ENCODE results near the gene ANAPC2. TPM values are rescaled to one million over a fixed set of nuclear protein-coding genes. Genes with fewer than 3 reads are reported as not detected.
A peak's percentile ranks its signal among the peaks of the same experiment; 100 is the strongest.

ANAPC2 gene
- total RNA-seq, 1 donor from 2014 or later = 28.7 TPM

DNA sequence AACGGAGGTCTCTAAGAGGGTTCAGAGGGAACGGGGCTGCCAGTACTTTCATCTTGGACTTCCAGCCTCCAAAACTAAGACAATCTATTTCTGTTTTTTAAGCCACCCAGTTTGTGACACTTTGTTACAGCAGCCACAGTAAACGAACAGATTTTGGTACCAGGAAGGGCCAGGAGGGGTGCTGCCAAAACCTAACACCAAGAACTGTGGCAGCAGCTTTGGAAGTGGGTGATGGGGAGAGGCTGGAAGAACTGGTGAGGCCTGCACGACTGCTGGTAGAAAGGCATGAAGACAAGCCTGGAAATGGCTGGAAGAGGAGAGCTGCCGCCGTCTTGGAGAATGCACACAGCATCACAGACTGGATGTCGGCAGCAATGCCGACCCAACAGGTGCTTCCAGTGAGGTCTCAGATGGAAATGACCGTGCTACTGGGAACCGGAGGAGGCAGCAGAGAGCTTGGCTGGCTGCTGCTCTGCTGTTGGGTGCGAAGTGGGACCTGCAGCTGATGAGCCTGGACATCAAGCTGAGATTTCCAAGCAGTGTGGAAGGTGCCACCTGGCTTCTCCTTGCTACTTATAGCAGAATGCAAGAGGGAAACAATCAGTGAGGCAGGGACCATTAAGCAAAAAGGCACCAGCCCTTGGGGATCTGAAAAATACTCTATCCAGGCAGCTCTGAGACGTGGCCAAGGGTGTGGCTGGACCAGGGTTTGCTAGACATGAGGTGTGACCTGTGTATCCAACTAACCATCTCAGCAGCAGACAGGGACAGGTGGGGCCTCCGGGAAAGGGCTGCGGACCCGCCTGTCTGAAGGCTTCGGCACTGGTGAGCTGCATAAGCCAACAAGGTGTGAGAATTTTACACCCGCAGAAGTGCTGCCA, 11.8 kb downstream of the ANAPC2 start:
- peak; percentile 66 for DNase-seq (ENCODE audit: low read depth)

DNA sequence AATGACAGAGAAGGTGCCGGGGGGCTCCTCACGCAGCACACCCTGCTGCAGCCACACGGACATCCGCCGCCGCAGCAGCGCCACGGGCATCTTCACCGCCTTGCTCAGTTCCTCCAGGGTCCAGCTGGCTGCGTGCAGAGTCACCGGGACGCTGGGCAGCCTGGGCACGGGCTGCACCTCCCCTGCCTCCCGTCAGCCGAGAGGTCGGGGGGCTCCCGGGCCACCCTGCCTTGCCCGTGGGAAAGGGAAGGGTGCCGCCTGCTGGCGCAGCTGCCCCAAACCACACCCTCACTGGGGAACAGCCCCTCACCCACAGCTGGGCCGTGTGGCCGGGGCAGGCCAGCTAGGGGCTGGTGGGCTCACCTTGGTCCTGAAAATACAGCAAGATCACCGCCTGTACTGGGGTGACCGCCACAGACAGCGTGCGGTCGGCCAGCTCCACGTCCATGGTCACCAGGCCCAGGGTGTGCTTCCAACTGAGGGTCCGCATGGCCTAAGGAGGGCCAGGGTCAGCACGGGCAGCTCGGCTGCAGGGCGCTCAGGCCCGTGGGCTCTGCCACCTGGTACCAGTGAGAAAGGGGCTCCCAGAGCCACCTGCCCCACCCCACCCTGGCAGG, 12.9 kb downstream of the ANAPC2 start:
- no peak for DNase-seq (ENCODE audit: low read depth)

DNA sequence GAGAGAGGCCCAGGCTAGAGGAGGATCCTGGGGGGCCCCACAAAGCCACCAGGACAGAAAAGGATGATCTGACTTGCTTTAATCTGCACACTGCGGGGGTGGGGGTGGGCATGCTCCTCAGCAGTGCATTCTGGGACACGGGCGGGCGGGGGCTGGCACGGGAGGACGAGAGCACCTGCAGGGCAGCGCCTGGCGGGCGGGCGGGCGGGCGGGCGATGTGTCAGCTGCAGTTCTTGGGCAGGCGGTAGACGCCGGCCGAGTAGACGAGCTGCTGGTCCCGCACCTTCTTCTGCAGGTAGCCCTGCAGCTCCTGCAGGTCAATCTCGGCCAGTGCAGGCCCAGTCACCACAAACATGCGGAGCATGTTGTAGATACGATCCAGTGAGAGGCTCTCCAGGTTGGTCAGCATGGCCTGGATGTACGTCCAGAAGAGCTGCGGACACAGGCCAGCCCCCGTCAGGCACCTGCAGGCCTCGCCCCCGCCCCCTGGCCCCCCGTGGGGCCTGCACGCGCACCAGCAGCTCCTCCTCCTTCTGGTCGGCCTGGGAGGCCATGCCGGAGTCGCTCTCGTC, 13.6 kb downstream of the ANAPC2 start:
- DNase-seq (ENCODE audit: low read depth) = no peak

DNA sequence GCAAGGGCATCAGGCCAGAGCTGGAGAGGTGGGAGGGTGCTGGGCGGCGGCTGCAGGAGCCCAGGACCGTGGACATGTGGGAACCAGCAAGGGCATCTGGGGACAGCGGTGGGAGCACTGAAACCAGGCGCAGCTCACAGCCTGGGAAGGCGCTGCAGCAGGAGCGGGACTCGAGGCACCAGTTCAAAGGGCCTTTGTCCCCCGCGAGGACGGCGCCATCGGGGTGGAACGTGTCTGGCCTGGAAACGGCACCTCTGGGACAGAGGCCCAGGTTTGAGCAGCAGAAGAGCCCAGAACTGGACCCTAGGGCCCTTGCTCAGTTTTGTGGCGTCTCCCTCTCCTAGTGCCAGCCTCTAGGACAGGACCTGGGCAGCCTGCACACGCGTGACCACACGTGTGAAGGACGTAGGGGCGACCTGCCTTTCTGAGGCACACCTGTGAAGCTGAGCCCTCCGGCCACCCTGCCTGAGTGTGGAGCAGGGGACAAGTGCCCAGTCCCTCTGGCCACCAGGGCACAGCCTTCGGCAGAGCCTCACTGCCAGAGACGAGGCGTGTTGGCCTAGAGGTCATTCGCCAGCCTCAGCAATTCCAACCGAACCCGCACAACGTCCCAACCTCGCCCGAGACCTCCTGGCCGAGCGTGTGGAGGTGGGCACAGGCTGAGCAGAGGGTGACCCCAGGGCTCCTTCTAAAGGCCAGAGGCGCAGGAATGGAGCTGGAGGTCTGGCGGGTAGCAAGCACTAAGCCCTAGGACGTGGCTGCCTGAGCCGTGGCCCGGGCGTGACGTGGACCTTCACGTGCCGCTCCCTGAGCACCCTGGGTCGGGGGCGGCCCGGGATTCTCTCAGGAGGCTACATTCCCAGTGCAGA, 14.3 kb downstream of the ANAPC2 start:
- no peak for DNase-seq (ENCODE audit: low read depth)

DNA sequence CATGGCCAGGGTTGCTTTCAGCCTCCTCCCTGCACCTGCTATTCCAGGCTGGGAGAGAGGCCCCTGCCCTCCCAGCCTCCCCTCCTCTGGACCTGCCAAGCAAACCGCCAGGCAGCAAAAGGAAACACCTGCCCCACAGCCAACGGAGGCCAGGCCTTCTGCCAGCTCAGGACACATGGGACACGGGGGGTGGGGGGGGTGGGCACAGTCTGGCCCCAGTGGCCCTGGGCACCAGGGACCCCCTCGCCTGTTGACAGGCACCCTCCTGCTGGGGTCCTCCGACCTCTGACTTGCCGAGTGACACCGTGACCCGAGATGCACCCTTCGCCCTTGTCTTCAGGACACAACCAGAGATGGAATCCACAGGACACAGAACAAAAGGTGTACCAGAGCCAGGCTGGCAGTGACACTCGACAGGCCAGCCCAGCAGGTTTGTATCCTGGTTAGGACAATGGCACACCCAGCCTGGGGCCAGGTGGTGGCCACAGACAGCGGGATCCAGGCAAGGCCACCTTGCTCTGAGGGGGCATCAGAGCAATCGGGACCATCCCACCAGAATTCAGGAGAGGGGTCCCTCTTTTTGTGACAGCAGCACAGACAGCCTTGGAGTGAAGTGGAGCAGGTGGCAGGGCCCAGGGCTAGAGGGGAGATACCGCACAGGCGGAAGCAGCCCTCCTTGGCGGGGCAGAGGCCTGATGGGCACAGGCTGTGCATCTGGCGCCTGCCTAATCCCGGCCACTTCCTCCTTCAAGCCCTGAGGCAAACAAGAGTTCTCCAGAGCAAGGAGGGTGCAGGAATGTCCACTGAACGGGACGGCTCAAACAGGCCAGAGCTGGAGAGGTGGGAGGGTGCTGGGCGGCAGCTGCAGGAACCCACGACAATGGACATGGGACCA, 15.2 kb downstream of the ANAPC2 start:
- peak; percentile 28 for DNase-seq (ENCODE audit: low read depth)

DNA sequence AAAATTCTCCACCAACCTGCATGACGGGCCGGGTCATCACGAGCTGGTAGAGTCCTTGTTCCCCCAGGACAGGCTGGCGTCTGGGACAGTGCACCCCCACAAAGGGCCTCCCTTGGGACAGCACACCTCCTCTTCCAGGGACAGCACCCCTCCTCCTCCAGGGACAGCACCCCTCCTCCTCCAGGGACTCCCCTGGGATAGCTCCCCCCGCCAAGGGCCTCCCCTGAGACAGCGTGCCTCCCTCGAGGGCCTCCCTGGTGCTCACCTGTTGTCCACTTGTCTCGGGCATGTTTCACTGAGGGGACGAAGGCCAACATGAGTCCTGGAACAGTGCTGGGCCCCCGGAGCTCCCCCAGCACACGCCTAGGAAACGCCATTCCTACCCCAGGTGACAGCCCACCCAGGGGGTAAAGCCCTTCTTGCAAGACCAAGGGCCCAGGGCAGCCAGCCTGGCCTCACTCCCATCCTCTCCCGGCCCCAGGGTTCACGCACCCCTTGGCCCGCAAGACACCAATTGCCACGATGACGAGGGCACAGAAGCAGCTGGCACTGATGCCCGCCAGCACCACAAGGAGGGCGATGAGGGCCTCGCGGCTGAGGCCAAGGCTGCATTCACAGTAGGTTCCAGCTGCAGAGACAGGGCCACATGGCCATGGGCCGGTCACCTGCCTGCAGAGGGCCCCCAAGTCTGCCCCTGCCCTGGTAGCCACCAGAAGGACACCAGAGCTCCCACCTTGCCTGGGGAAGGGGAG, 17.0 kb downstream of the ANAPC2 start:
- peak; percentile 47 for DNase-seq (ENCODE audit: low read depth)

DNA sequence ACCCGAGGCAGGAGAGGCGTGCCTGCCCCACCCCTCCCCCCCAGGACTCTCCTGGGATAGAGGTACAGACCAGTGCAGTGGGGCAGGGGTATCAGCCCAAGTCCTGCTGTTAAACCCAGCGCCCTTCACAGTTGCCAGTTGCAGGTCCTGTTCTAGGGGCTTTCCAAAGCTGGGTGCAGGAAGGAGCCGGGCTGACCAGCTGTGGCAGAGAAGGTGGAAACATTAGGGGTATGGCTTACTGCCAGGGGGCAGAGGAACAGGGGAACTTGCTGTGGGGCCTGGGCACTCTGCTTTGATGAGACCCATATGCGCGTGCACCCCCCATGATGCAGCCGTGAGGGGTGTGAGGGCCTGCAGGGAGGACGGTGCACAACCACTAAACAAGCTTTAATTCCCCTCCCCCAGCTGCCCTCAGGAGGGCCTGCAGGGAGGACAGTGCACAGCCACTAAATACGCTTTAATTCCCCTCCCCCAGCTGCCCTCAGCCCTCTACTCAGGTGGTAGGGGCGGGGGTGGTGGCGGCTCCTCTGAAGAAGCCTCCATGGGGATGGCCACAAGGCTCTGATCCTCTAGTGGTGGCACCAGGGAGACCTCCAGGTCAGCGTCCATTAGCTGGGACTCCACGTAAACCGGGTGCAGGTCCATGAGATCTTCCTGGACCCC, 17.7 kb downstream of the ANAPC2 start:
- DNase-seq (ENCODE audit: low read depth) = no peak

DNA sequence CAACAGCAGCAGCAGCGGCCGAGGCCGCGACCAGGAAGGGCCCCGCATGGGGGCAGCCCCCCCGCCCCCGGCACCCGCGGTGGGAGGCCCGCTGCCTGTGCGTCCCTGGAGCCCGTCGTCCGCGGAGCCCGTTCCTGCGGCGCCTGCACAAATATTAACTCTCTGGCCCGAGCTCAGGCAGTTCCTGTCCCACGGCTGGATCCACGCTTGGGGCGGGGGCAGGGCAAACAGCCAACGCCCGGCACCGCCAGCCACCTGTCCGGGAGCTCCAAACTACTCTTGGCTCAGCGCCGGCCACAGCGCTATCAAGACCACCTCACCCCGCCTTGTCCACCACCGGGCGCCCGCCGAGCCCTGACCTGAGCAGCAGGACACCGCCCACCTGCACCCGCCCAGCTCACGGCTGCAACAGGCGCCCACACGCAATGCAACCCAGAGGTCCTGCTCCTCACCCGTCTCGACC, 18.4 kb downstream of the ANAPC2 start, which contains the start of gene LRRC26:
LRRC26 (minus strand) TSS at position 156 of the 463 bp plus-strand sequence; CDS start at position 48, 108 bp downstream.
- DNase-seq (ENCODE audit: low read depth) = no peak

DNA sequence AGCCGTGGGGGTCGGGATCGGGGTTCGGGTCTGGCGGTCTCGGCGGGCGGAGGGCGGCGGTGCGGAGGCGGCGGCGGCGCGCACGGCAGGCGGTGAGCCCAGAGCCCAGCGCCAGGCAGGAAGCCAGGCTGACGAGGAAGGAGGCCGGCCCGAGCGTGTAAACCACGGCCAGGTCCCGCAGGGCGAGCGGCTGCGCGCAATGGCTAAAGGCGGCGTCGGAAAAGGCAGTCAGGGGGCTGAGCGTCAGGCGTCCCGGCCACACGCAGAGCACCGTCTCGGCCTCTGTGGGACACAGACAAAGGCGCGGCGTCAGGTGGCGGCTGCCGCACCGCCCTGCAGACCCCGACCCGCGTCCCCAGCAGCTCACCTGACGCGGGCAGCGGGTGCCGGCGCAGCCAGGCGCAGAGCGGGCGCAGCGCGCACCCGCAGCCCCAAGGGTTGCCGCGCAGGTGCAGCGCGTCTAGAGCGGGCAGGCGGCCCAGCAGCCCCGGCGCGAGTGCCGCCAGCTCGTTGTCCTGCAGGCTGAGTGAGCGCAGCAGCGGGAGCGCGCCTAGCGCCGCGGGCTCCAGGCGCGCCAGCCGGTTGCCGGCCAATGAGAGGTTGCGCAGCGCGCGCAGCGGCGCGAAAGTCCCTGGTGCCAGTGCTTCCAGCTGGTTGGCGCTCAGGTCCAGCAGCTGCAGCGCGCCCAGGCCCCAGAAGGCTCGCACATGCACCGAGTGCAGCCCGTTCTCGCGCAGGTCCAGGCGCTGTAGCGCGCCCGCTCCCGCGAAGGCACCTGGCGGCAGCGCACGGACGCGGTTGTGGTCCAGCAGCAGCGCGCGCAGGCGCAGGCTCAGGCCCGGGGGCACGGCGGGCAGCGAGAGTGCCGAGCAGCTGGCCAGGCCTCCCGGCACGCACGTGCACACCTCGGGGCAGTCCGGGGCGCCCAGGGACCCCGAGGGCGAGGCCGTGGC, 19.2 kb downstream of the ANAPC2 start:
- no peak for DNase-seq (ENCODE audit: low read depth)

DNA sequence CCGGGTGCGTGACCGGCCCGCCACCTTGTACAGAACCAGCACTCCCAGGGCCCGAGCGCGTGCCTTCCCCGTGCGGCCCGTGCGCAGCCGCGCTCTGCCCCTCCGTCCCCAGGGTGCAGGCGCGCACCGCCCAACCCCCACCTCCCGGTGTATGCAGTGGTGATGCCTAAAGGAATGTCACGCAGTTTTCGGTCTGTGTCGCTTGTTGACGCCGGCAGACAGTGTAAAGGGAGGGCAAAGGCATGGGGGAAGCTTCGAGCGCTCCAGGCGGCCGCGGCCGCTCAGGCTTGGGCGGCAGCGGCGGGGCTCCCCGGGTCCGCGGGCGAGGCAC, 19.8 kb downstream of the ANAPC2 start:
- no peak for DNase-seq (ENCODE audit: low read depth)

DNA sequence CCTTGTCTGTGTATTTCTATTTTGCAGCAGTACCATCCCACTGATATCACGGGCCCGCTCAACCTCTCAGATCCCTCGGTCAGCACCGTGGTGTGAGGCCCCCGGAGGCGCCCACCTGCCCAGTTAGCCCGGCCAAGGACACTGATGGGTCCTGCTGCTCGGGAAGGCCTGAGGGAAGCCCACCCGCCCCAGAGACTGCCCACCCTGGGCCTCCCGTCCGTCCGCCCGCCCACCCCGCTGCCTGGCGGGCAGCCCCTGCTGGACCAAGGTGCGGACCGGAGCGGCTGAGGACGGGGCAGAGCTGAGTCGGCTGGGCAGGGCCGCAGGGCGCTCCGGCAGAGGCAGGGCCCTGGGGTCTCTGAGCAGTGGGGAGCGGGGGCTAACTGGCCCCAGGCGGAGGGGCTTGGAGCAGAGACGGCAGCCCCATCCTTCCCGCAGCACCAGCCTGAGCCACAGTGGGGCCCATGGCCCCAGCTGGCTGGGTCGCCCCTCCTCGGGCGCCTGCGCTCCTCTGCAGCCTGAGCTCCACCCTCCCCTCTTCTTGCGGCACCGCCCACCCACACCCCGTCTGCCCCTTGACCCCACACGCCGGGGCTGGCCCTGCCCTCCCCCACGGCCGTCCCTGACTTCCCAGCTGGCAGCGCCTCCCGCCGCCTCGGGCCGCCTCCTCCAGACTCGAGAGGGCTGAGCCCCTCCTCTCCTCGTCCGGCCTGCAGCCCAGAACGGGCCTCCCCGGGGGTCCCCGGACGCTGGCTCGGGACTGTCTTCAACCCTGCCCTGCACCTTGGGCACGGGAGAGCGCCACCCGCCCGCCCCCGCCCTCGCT, 20.4 kb downstream of the ANAPC2 start:
- DNase-seq (ENCODE audit: low read depth) = no peak

DNA sequence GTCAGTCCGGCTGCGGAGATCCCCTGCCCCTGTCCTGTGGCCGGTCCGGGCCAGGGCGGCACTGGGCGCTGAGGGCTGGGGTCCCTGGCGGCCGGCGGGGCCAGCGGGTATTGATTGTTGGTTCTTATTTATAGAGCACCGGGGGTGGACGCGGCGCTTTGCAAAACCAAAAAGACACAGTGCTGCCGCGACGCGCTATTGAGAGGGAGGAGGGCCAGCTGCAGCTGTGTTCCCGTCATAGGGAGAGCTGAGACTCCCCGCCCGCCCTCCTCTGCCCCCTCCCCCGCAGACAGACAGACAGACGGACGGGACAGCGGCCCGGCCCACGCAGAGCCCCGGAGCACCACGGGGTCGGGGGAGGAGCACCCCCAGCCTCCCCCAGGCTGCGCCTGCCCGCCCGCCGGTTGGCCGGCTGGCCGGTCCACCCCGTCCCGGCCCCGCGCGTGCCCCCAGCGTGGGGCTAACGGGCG, 21.0 kb downstream of the ANAPC2 start:
- DNase-seq (ENCODE audit: low read depth) = no peak

DNA sequence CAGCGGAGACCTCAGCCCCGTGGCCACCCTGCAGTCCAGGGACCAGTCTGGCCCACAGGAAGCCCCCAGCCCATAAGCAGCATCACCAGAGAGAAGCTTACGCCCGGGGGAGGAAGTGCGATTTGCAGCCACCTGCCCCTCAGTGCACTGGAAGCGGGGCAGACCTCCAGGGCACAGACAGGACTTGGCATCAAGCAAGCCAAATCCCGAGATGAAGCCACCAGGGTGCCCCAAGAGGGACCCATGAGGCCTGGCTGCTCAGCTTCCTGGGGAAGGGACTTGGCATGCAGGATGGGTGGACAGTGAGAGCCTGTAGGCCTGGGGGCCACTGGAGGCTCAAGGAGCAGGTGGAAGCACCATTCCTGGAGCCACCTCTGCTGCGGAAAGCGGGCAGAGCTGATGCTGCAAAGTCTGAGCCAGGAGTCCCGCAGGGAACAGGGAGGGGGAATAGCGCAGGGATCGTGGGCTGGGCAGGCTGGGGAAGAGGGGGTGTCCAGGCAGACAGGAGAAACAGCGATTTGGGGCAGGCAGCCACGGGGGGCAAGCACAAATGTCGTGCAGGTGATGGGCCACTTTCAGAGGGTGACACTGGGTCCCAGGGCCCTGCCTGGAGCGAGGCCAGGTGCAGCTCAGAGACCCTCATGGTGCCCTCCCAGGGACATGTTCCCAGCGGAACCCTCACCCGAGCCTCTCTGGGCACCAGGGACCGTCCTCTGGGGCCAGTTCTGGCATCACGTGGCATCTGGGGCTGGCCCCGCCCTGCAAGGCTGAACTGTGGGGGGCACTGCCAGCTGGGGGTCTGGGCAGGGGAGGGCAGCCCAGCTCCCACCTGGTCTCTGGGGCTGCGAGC, 21.8 kb downstream of the ANAPC2 start:
- no peak for DNase-seq (ENCODE audit: low read depth)

DNA sequence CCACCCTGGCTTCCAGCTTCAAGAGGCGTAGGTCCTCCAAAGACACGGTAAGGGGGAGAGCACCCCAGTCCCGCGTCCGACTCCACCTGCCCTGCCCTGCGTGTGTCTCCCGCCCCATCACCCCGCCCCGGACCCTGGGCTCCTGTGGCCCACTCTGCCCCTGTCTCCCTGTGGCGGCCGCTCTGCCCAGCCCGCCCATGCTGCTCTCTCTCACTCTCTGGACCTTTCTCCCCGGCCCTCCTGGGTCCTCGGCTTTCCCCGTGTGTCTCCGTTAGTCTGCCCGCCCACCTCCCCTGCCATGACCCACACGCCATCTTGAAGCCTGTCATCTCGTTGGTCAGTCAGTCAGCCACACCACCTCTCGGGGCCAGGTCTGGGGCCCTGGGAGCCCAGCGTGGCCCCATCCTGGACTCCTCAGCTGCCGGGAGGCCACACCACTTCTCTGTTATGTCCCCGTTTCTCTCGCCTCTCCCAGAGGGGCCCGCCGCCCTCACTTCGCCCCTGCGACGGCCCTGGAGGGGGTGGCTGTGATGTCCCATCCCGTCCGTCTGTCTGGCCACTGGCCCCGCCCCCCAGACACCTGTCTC, 23.0 kb downstream of the ANAPC2 start:
- DNase-seq (ENCODE audit: low read depth) = no peak
